A549 (cell line): ENCODE data around the gene ACSF3. TPM values are rescaled to one million over a fixed set of nuclear protein-coding genes. Genes with fewer than 3 reads are reported as not detected.

Experiments
- ATAC-seq, 2 experiments: fragments of 200-7000 bp in 1 of 2; fragments of >200 bp in 1 of 2; cut with Nextera tagmentation in 1 of 2; cut with Tn5 transposase in 1 of 2; 3 replicates each; pipeline versions ENCODE4 v1.8.0 to v1.9.1; 2018 to 2020; ENCODE audit warnings: mild to moderate bottlenecking in 1 of 2, moderate library complexity in 1 of 2
- CTCF ChIA-PET: fragments of 300-600 bp; sonication (Branson Sonifier 250); formaldehyde crosslinking; extraction: SDS; loops from one replicate; lab custom pipeline; 2021; ENCODE audit warnings: antibody characterized with exemption, inconsistent platforms; lab: Yijun Ruan, JAX
- POLR2A ChIA-PET: fragments of 350-600 bp; formaldehyde crosslinking; extraction: SDS; loops from one replicate; lab custom pipeline; 2021; ENCODE audit warnings: antibody characterized with exemption, inconsistent platforms; lab: Yijun Ruan, JAX
- DNase-seq, 2 experiments: peaks; one replicate each; pipeline versions ENCODE4 v3.0.0 to v3.0.0-alpha.2; 2011 to 2016; ENCODE audit warnings: low read depth in 1 of 2, low spot score in 1 of 2
- FAIRE-seq: peaks from 2 replicates; lab custom pipeline; 2011; peaks lifted over from hg19 to GRCh38; lab: Jason Lieb, UNC
- H3K27ac ChIP-seq, 2 experiments: fragments of >200 bp; sonication (Bioruptor Twin); formaldehyde crosslinking; 3 replicates each; pipeline ENCODE4 v1.5.1; 2016 to 2017
- H3K4me1 ChIP-seq: fragments of >200 bp; sonication (Bioruptor Twin); formaldehyde crosslinking; 3 replicates; pipeline ENCODE4 v1.6.1; 2016
- H3K4me2 ChIP-seq: fragments of >200 bp; sonication (Bioruptor Twin); formaldehyde crosslinking; 3 replicates; pipeline ENCODE4 v1.6.1; 2016
- H3K4me3 ChIP-seq: fragments of >200 bp; sonication (Bioruptor Twin); formaldehyde crosslinking; 3 replicates; pipeline ENCODE4 v1.5.1; 2016
- H3K9me3 ChIP-seq: fragments of >200 bp; sonication (Bioruptor Twin); formaldehyde crosslinking; 3 replicates; pipeline ENCODE4 v1.6.1; 2016
- CHD4 ChIP-seq: fragments of 200-600 bp; sonication (generic); IDR thresholded peaks from 2 replicates; pipeline ENCODE4 v1.6.1; 2016; ENCODE audit warnings: antibody characterized with exemption, mild to moderate bottlenecking, borderline replicate concordance
- CTCF ChIP-seq: fragments of >200 bp; sonication (Bioruptor Twin); formaldehyde crosslinking; IDR thresholded peaks from 3 replicates; pipeline ENCODE4 v1.5.1; 2016
- EHF ChIP-seq: fragments of 250-450 bp; sonication (Bioruptor Pico); IDR thresholded peaks from 2 replicates; pipeline ENCODE4 v1.5.0; 2020; ENCODE audit warnings: mild to moderate bottlenecking
- EP300 ChIP-seq, 2 experiments: fragments of >200 bp; sonication (Bioruptor Twin); formaldehyde crosslinking; IDR thresholded peaks; 2 replicates in 1 of 2; 3 replicates in 1 of 2; pipeline ENCODE4 v1.6.1; 2016 to 2017
- FOSL2 ChIP-seq, 2 experiments: fragments of 450-650 bp in 1 of 2; fragments of >200 bp in 1 of 2; sonication (Bioruptor Twin) in 1 of 2; formaldehyde crosslinking; IDR thresholded peaks; 2 replicates each; pipeline versions ENCODE4 v1.5.0 to v1.6.1; 2016 to 2020; ENCODE audit warnings: mild to moderate bottlenecking in 1 of 2, moderate library complexity in 1 of 2
- HMGXB4 ChIP-seq: fragments of 250-450 bp; sonication (Bioruptor Pico); IDR thresholded peaks from 2 replicates; pipeline ENCODE4 v1.5.0; 2021; ENCODE audit warnings: mild to moderate bottlenecking, moderate library complexity, borderline replicate concordance
- HOXB13 ChIP-seq: fragments of 250-450 bp; sonication (Bioruptor Pico); IDR thresholded peaks from 2 replicates; pipeline ENCODE4 v1.5.0; 2020; ENCODE audit warnings: low read depth, mild to moderate bottlenecking, moderate library complexity
- JUNB ChIP-seq: fragments of >200 bp; sonication (Bioruptor Twin); formaldehyde crosslinking; IDR thresholded peaks from 2 replicates; pipeline ENCODE4 v1.6.1; 2016
- KDM5A ChIP-seq: fragments of 200-600 bp; sonication (generic); IDR thresholded peaks from 2 replicates; pipeline ENCODE4 v1.6.1; 2016; ENCODE audit warnings: antibody characterized with exemption, mild to moderate bottlenecking
- PBX3 ChIP-seq: IDR thresholded peaks from 2 replicates; pipeline ENCODE4 v1.6.1; 2012
- POLR2AphosphoS2 ChIP-seq: conservative IDR thresholded peaks from 2 replicates; pipeline ENCODE4 v1.6.1; 2012; ENCODE audit warnings: low read length, improper control_type of control experiment, inconsistent platforms
- REST ChIP-seq: fragments of 200-600 bp; sonication (generic); IDR thresholded peaks from 2 replicates; pipeline ENCODE4 v1.6.1; 2016; ENCODE audit warnings: antibody characterized with exemption, mild to moderate bottlenecking, moderate library complexity
- RNF2 ChIP-seq: fragments of 200-600 bp; sonication (generic); IDR thresholded peaks from 2 replicates; pipeline ENCODE4 v1.6.1; 2016; ENCODE audit warnings: low read depth, mild to moderate bottlenecking, antibody characterized with exemption, moderate library complexity, borderline replicate concordance
- SMC3 ChIP-seq: fragments of >200 bp; sonication (Bioruptor Twin); formaldehyde crosslinking; IDR thresholded peaks from 3 replicates; pipeline ENCODE4 v1.6.1; 2018; ENCODE audit warnings: inconsistent platforms
- ZC3H11A ChIP-seq: fragments of 450-650 bp; IDR thresholded peaks from 2 replicates; pipeline ENCODE4 v1.6.1; 2014; ENCODE audit warnings: antibody characterized with exemption, mild to moderate bottlenecking
- ZFP36 ChIP-seq: fragments of 450-650 bp; IDR thresholded peaks from 2 replicates; pipeline ENCODE4 v1.6.1; 2014; ENCODE audit warnings: borderline replicate concordance; ENCODE audit not compliant: partially characterized antibody
- WGBS: methylation state at CpG from one replicate; pipeline ENCODE4 v1.1.6; 2017; ENCODE audit errors: missing lambda C conversion rate; 5-methylcytosine and 5-hydroxymethylcytosine counted together
- polyA plus RNA-seq, 4 experiments: library from polyadenylated mRNA; depleted of rRNA in 3 of 4; stranded (reverse); fragments of >200 nt; fragmentation: RNase III in 1 of 4; extraction: RNeasy Plus Mini Kit Qiagen cat#74134 plus additional on column Dnase treatment in 1 of 4; gene quantifications; 2 replicates in 3 of 4; 3 replicates in 1 of 4; pipeline ENCODE4 v1.2.3, GENCODE V29; 2011 to 2017

ACSF3 gene
- polyA plus RNA-seq, 2 of the 4 experiments (the other 2 are of a cell fraction): 9.8 to 13.1 TPM

- Histone ChIP-seq H3K4me2 (no peak overlapping the region), H3K9me3 (peaks cover 5% of the 10 kb centered on the region; the same call in 1 of the 3 replicates), H3K4me1 (peaks cover 8% of the 10 kb centered on the region), H3K4me3 (no peak overlapping the region), H3K27ac (no peak overlapping the region)
- ATAC-seq (no peak), DNase-seq (no peak), FAIRE-seq (no peak)
- POLR2A ChIA-PET: no interaction called here
- no peak for TF ChIP-seq KDM5A
- TF ChIP-seq POLR2AphosphoS2: no peak
- TF ChIP-seq REST: no peak
- no peak for TF ChIP-seq RNF2
- no peak for TF ChIP-seq EHF
- no peak for TF ChIP-seq CTCF
- TF ChIP-seq HMGXB4 (CRISPR knock-in tag): no peak
- WGBS: 84% methylated on average over 22 of the region's 28 CpGs
- CTCF ChIA-PET: interaction anchor here (1.2 to 1.3 kb wide), 2 partner anchors 12 to 17 kb away, joined by 3 read pairs; no protein-coding TSS in a partner anchor
Observed at GRCh38 chr16:89198417-89199240, 105.0 kb downstream of the ACSF3 start.

GRCh38 chr16:89199241-89200123, 105.8 kb downstream of the ACSF3 start:
- Histone ChIP-seq H3K4me3 (no peak overlapping the region), H3K9me3 (peaks cover 5% of the 10 kb centered on the region; the same call in 1 of the 3 replicates), H3K4me1 (peaks cover 8% of the 10 kb centered on the region), H3K4me2 (no peak overlapping the region), H3K27ac (no peak overlapping the region)
- 87% methylated on average over 10 of the region's 22 CpGs for WGBS
- POLR2A ChIA-PET: no interaction called here
- DNase-seq: no peak
- CTCF ChIA-PET: no interaction called here
- no peak for ATAC-seq
- FAIRE-seq: no peak
- TF ChIP-seq HOXB13 (CRISPR knock-in tag) (no peak), ZFP36 (no peak), REST (no peak), SMC3 (no peak), FOSL2 (IDR thresholded peaks at IDR 0.05) (no peak), FOSL2 (CRISPR knock-in tag; IDR thresholded peaks at IDR 0.05) (no peak), ZC3H11A (no peak), CHD4 (no peak), JUNB (no peak), PBX3 (no peak), KDM5A (no peak), EP300 (IDR thresholded peaks at IDR 0.05) (no peak), EHF (no peak)
- TF ChIP-seq, all 56 proteins: peak for 0
